Right lung (tissue), 5 donors: ENCODE data around the gene CDC42BPA. TPM values are rescaled to one million over a fixed set of nuclear protein-coding genes. Genes with fewer than 3 reads are reported as not detected.

ENCODE experiments used
- DNase-seq, 2 donors: peaks; one replicate each; pipeline ENCODE4 v3.0.0-alpha.2; 2013
- polyA plus RNA-seq, 5 donors: library from polyadenylated mRNA; unstranded; fragments of 120-200 nt; gene quantifications; one replicate each; pipeline versions ENCODE4 v1.2.1 to v1.2.3, GENCODE V29; 2013; ENCODE audit warnings: inconsistent platforms in 1 of 5, low replicate concordance in 1 of 5; ENCODE audit not compliant: insufficient read length in 5 of 5, insufficient read depth in 1 of 5

CDC42BPA gene
- polyA plus RNA-seq, 5 donors = 31.8 to 45.8 (median 42.7) TPM

DNA sequence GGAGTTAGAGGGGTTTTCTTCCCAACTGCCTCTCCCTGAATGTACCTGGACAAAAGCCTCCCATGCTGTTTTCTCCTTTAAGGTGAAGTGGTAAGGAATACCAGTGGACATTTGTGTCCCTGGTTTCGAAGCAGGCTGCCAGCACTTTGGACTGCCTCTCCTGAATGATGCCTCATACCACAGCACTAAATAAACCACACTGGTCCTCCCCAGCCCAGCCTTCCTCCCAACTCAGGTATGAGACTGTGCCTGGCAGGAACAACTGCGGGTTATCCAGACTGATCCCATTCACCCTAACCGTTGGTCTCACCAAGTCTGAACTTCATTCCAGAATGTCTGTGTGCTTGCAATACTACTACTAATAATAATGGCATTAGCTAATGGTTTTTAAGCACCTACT is 368.9 kb downstream of the CDC42BPA start:
- no peak for DNase-seq

- no peak for DNase-seq
These were observed 369.3 kb downstream of the CDC42BPA start for GRCh38 chr1:226948996-226949395.

GRCh38 chr1:226948480-226948879 is 369.8 kb downstream of the CDC42BPA start:
- no peak for DNase-seq

DNA sequence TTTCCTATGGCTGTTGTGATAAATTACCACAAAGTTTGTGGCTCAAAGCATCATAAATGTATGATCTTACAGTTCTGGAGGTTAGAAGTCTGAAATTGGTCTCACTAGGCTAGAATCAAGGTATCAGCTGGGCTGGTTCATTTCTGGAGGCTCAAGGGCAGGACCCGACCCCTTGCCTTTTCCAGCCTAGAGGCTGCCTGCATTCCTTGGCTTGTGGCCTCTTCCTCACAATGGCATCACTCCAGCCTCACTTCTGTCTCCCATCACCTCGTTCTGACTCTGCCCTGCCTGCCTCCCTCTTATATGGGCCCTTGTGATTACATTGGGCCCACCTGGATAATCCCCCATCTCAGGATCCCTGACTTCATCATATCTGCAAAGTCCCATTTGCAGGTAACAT is 370.2 kb downstream of the CDC42BPA start:
- no peak for DNase-seq

- no peak for DNase-seq
These were observed 371.5 kb downstream of the CDC42BPA start for GRCh38 chr1:226946841-226947240.

DNA sequence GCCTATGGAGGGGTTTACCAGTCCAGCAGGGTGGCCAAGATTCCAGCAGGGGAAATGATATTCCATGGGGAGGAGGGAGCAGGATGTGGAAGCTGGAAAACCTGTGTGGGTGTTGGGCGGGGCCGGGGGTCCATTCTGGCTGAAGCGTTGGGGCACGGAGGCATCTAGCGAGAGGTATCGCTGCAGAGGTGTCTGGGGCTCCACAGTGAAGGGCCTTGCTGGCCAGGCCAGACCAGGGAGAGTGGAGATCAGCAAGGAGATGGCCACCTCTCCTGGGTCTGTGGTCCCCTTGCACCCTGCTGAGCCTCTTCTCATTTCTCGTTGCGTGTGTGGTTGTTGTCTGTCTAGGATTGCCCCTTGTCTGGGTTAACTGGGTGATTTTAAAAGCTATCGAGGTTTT is 372.0 kb downstream of the CDC42BPA start:
- DNase-seq = no peak

- no peak for DNase-seq
These were observed 372.4 kb downstream of the CDC42BPA start for GRCh38 chr1:226945858-226946245.

- DNase-seq = peak; percentile 14 to 28
These were observed 373.0 kb downstream of the CDC42BPA start for GRCh38 chr1:226945106-226945857.

DNA sequence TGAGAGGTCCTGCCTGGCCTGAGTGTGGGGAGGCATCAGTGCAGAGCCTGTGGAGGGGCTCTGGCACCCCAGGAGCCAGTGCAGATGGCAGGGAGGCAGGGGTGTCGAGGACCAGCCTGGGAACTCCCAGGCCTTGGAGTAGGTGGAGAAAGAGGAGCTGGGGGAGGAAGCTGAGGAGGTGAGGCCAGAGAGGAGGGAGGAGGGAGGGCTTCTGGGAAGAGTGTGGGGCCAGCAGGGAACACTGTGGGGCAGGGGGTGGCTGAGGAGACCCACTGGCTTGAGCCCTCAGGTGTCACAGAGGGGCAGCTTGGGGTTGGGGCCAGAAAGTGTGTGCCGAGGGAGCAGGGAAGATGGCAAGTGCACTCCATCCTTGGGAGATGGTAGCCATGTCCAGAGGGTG is 374.4 kb downstream of the CDC42BPA start:
- no peak for DNase-seq

DNA sequence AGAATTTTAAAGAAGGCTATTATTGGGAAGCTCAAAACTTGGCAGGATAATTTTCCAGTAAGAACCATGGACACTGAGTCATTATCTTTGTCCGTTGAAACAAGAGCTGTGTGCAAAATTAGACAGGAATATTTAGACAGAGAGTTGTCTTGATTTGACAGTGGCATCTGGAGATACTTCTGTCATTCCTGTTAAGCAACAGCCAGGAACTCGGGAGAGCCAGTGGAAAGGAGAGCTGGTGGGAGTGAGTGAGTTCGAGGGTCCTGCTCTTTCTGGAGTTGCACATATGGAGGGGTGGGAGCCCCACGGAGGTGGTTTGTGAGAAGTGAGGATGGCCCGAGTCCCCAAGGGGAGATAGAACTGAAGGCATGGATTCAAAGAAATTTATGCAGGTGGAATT is 375.1 kb downstream of the CDC42BPA start:
- DNase-seq = no peak

GRCh38 chr1:226942392-226942791 is 375.9 kb downstream of the CDC42BPA start:
- no peak for DNase-seq

- no peak for DNase-seq
These were observed 377.6 kb downstream of the CDC42BPA start for GRCh38 chr1:226940806-226941067.

DNA sequence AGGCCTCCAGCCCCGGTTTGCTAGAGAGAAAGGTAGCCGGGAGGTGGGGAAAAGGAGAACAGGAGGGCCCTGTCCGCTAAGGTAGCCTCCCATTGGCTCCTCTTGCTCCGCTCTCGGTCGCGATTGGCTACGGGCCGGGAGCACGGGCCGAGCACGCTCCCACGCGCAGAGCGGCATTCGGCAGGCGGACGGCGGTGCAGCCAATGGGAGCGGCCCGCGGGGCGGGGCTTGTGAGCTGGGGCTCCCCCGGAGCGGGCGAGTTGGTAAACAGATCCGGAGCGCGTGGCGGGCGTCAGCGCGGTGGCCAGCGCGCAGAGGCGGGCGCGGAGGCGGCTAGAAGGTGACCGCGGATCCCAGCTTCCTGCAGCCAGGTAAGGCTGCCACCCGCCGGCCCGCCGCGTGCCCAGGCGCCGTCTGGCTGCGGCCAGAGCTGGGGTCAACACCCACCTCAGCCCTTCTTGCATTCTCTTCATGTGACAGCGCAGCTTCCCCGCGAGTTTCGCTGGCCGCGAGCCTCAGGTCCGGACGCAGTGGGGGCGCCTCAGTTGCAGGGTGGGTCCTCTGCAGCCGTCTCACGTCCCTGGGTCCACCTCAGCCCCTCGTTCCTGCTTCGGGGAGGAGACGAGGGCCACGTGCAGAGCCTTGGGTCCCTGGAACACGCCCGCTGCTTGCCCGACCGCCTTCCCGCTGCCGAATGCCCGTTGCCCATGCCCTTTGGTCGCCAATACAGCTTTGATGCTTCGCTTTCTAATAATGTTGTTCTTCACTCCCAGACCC is 378.1 kb downstream of the CDC42BPA start, which contains the start of gene COQ8A:
Gene COQ8A, plus strand, starts transcription at position 266 of the 777 bp plus-strand sequence. CDS start 21,092 bp downstream, outside the sequence.
- peak; percentile 99 for DNase-seq

Other genes with a start within 250 kb of the CDC42BPA start
- gene ZNF678, start 245.1 kb upstream of the CDC42BPA start, polyA plus RNA-seq = 10 to 100 TPM in 4 of 5 donors, 1 to 10 TPM in 1; 9.7 to 21.4 (median 18.7) TPM